Measurements from ENCODE around the gene INSL3.

INSL3 gene

GRCh38 chr19:17829855-17830566 is 8.7 kb upstream of the INSL3 start:
- Histone ChIP-seq H3K9ac (ENCODE audit: low read depth, low read length) (peak overlapping the region; percentile 83), H3K9me3 (ENCODE audit: control insufficient read depth, insufficient read depth, low read length) (no peaks in the 10 kb centered on the region), H3K27me3 (ENCODE audit: control insufficient read depth, insufficient read depth, low read length) (peaks cover 3% of the 10 kb centered on the region), H3K4me3 (ENCODE audit: low read depth, low read length) (peak overlapping the region; percentile 97), H3K4me1 (ENCODE audit: control insufficient read depth, insufficient read depth, low read length) (peaks cover 2% of the 10 kb centered on the region), H3K36me3 (ENCODE audit: control insufficient read depth, insufficient read depth, low read length) (peaks cover 2% of the 10 kb centered on the region)

DNA sequence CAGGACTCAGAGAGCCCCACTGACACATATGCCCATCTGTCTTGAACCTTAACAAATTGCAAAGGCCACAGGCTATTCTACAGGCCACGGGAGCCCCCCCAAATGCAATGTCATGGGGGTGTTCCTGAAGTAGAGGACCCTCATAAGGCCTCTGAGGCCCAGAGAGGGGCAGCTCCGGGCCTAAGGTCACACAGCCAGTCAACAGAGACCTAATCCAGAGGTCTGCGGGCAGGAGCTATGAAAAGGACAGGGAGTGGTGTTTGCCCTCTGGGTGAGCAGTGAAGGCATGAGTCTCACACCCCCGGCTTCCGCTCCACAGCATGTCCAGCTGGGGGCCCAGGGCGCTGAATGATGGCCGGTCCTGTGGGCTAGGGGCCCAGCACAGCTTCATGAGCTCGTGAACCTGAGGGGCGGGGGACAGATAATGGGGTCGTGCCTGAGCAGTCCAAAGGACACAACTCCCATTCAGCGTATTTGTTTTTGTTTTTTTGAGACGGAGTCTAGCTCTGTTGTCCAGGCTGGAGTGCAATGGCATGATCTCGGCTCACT is 5.3 kb upstream of the INSL3 start:
- peaks cover under 1% of the 10 kb centered on the region for H3K27me3 ChIP-seq (ENCODE audit: control insufficient read depth, insufficient read depth, low read length)
- H3K9me3 ChIP-seq (ENCODE audit: control insufficient read depth, insufficient read depth, low read length), result no peaks in the 10 kb centered on the region
- H3K4me1 ChIP-seq (ENCODE audit: control insufficient read depth, insufficient read depth, low read length), result no peaks in the 10 kb centered on the region
- no peak overlapping the region for H3K9ac ChIP-seq (ENCODE audit: low read depth, low read length)
- H3K4me3 ChIP-seq (ENCODE audit: low read depth, low read length), result no peak overlapping the region
- peaks cover 2% of the 10 kb centered on the region for H3K36me3 ChIP-seq (ENCODE audit: control insufficient read depth, insufficient read depth, low read length)

- H3K4me1 ChIP-seq (ENCODE audit: control insufficient read depth, insufficient read depth, low read length), result no peaks in the 10 kb centered on the region
- H3K36me3 ChIP-seq (ENCODE audit: control insufficient read depth, insufficient read depth, low read length), result peaks cover 2% of the 10 kb centered on the region
- no peaks in the 10 kb centered on the region for H3K27me3 ChIP-seq (ENCODE audit: control insufficient read depth, insufficient read depth, low read length)
- H3K4me3 ChIP-seq (ENCODE audit: low read depth, low read length), result no peak overlapping the region
- H3K9ac ChIP-seq (ENCODE audit: low read depth, low read length), result no peak overlapping the region
- no peaks in the 10 kb centered on the region for H3K9me3 ChIP-seq (ENCODE audit: control insufficient read depth, insufficient read depth, low read length)
Observed at GRCh38 chr19:17824339-17824738, 3.0 kb upstream of the INSL3 start.

DNA sequence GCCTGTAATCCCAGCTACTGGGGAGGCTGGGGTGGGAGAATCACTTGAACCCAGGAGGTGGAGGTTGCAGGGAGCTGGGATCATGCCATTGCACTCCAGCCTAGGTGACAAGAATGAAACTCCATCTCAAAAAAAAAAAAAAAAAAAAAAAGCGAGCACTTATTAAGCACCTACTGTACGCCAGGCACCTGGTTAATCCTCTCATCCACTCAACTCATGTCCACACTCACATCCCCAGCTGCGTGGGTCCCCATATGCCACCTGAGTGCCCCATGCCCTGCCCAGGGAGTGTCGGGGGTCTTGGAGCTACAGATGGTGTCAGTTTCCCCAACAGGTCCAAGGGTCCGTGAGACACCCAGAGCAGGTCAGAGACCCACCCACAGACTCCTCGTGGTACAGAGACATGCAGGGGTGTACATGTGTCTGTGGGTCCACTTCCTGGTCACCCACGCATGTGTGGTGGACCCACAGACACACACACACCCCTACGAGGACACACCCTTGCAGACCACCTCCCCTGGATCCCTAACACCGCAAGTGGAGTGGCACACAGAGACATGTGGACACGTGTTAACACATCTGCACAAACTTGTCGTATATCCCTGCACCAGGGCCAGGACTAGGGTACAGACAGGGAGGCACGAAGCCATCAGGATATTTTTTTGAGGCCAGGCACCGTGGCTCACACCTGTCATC is 3.5 kb downstream of the INSL3 start:
- no peaks in the 10 kb centered on the region for H3K9me3 ChIP-seq (ENCODE audit: control insufficient read depth, insufficient read depth, low read length)
- no peak overlapping the region for H3K9ac ChIP-seq (ENCODE audit: low read depth, low read length)

DNA sequence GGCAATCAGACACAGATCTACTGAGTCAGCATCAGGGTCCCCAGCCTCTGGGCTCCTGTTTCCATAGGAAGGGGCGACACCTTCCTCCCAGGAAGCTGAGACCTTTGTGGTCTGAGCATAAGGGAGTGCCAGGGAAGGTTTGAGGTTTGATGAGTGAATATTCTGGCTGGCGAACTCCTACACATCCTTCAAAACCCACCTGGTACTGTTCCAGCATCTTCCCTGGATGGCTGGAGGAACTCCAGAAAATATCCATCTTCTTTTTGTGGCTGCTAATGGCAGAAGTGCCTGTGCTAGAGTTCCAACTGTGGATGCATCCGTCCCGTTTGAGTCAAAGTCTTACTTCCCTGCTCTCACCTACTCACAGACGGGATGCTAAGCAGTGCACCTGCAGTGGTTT is 9.2 kb downstream of the INSL3 start:
- H3K9me3 ChIP-seq (ENCODE audit: control insufficient read depth, insufficient read depth, low read length), result no peaks in the 10 kb centered on the region
- no peak overlapping the region for H3K4me3 ChIP-seq (ENCODE audit: low read depth, low read length)
- no peaks in the 10 kb centered on the region for H3K4me1 ChIP-seq (ENCODE audit: control insufficient read depth, insufficient read depth, low read length)
- H3K36me3 ChIP-seq (ENCODE audit: control insufficient read depth, insufficient read depth, low read length), result no peaks in the 10 kb centered on the region
- H3K27me3 ChIP-seq (ENCODE audit: control insufficient read depth, insufficient read depth, low read length), result no peaks in the 10 kb centered on the region
- no peak overlapping the region for H3K9ac ChIP-seq (ENCODE audit: low read depth, low read length)

More for the DNA sequence above, 3.5 kb downstream of the INSL3 start:
- no peaks in the 10 kb centered on the region for H3K4me1 ChIP-seq (ENCODE audit: control insufficient read depth, insufficient read depth, low read length)
- no peaks in the 10 kb centered on the region for H3K36me3 ChIP-seq (ENCODE audit: control insufficient read depth, insufficient read depth, low read length)
- no peak overlapping the region for H3K4me3 ChIP-seq (ENCODE audit: low read depth, low read length)
- no peaks in the 10 kb centered on the region for H3K27me3 ChIP-seq (ENCODE audit: control insufficient read depth, insufficient read depth, low read length)

- H3K4me1 ChIP-seq (ENCODE audit: control insufficient read depth, insufficient read depth, low read length), result no peaks in the 10 kb centered on the region
- H3K4me3 ChIP-seq (ENCODE audit: low read depth, low read length), result no peak overlapping the region
- no peaks in the 10 kb centered on the region for H3K27me3 ChIP-seq (ENCODE audit: control insufficient read depth, insufficient read depth, low read length)
- no peak overlapping the region for H3K9ac ChIP-seq (ENCODE audit: low read depth, low read length)
- no peaks in the 10 kb centered on the region for H3K9me3 ChIP-seq (ENCODE audit: control insufficient read depth, insufficient read depth, low read length)
- H3K36me3 ChIP-seq (ENCODE audit: control insufficient read depth, insufficient read depth, low read length), result no peaks in the 10 kb centered on the region
Observed at GRCh38 chr19:17811681-17812080, 9.6 kb downstream of the INSL3 start.

DNA sequence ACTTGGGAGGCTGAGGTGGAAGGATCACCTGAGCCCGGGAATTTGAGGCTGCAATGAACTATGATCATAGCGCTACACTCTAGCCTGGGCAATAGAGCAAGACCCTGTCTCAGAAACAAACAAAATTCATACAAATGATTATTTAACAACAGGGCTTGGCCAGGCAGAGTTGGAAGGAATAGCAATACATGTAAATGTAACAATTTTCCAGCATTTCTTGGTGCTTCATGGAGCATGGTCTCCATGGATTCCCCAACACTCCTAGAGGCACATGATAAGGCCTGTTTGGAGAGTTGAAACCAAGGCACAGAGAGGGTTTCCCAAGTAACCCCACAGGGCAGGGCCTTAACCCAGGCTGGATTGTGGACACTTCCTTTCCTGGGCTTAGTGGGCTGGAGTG is 10.2 kb downstream of the INSL3 start:
- Histone ChIP-seq H3K4me3 (ENCODE audit: low read depth, low read length) (no peak overlapping the region), H3K9me3 (ENCODE audit: control insufficient read depth, insufficient read depth, low read length) (no peaks in the 10 kb centered on the region), H3K27me3 (ENCODE audit: control insufficient read depth, insufficient read depth, low read length) (no peaks in the 10 kb centered on the region), H3K36me3 (ENCODE audit: control insufficient read depth, insufficient read depth, low read length) (no peaks in the 10 kb centered on the region), H3K4me1 (ENCODE audit: control insufficient read depth, insufficient read depth, low read length) (no peaks in the 10 kb centered on the region), H3K9ac (ENCODE audit: low read depth, low read length) (no peak overlapping the region)

DNA sequence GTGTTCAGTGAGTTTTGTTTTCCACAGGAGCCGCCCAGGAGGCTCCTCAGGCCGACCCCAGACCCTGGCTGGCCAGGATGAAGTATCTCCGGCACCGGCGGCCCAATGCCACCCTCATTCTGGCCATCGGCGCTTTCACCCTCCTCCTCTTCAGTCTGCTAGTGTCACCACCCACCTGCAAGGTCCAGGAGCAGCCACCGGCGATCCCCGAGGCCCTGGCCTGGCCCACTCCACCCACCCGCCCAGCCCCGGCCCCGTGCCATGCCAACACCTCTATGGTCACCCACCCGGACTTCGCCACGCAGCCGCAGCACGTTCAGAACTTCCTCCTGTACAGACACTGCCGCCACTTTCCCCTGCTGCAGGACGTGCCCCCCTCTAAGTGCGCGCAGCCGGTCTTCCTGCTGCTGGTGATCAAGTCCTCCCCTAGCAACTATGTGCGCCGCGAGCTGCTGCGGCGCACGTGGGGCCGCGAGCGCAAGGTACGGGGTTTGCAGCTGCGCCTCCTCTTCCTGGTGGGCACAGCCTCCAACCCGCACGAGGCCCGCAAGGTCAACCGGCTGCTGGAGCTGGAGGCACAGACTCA is 13.5 kb downstream of the INSL3 start:
- no peaks in the 10 kb centered on the region for H3K4me1 ChIP-seq (ENCODE audit: control insufficient read depth, insufficient read depth, low read length)
- H3K9me3 ChIP-seq (ENCODE audit: control insufficient read depth, insufficient read depth, low read length), result no peaks in the 10 kb centered on the region
- H3K36me3 ChIP-seq (ENCODE audit: control insufficient read depth, insufficient read depth, low read length), result no peaks in the 10 kb centered on the region
- no peak overlapping the region for H3K9ac ChIP-seq (ENCODE audit: low read depth, low read length)
- H3K27me3 ChIP-seq (ENCODE audit: control insufficient read depth, insufficient read depth, low read length), result no peaks in the 10 kb centered on the region
- no peak overlapping the region for H3K4me3 ChIP-seq (ENCODE audit: low read depth, low read length)

DNA sequence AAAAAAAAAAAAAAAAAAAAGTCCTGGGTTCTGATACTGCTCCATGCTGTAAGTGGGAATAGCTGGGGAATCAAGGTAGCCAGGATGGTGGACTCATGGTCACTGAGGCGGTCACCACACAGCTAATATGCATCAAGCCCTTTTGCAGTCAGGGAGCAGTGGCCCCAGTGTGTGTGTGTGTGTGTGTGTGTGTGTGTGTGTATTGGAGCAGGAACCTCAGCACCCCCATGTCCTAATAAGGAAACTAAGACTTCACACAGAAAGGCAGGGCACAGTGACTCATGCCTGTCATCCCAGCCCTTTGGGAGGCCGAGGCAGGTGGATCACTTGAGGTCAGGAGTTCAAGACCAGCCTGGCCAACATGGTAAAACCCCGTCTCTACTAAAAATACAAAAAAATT is 14.4 kb downstream of the INSL3 start:
- Histone ChIP-seq H3K36me3 (ENCODE audit: control insufficient read depth, insufficient read depth, low read length) (no peaks in the 10 kb centered on the region), H3K9ac (ENCODE audit: low read depth, low read length) (no peak overlapping the region), H3K4me3 (ENCODE audit: low read depth, low read length) (no peak overlapping the region), H3K9me3 (ENCODE audit: control insufficient read depth, insufficient read depth, low read length) (no peaks in the 10 kb centered on the region), H3K4me1 (ENCODE audit: control insufficient read depth, insufficient read depth, low read length) (no peaks in the 10 kb centered on the region), H3K27me3 (ENCODE audit: control insufficient read depth, insufficient read depth, low read length) (no peaks in the 10 kb centered on the region)

DNA sequence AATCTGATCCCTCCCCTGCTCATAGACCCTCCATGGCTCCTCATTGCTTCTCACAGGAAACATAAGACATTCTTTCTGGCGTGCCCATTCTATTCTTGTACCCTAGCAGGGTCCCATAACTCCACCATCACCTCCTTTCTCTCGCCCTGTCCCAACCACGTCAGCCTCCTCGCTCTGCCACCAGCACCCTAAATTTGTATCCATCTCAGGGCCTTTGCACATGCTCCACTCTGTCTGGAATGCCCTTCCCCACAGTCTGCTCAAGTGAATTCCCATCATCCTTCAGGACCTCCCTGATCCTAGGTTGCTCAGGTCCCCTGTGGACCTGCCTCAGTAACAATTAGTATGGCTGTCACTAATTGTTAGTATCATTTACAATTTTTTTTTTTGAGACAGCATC is 15.9 kb downstream of the INSL3 start:
- H3K27me3 ChIP-seq (ENCODE audit: control insufficient read depth, insufficient read depth, low read length), result no peaks in the 10 kb centered on the region
- H3K9ac ChIP-seq (ENCODE audit: low read depth, low read length), result no peak overlapping the region
- no peaks in the 10 kb centered on the region for H3K36me3 ChIP-seq (ENCODE audit: control insufficient read depth, insufficient read depth, low read length)
- H3K4me1 ChIP-seq (ENCODE audit: control insufficient read depth, insufficient read depth, low read length), result no peaks in the 10 kb centered on the region
- no peaks in the 10 kb centered on the region for H3K9me3 ChIP-seq (ENCODE audit: control insufficient read depth, insufficient read depth, low read length)
- no peak overlapping the region for H3K4me3 ChIP-seq (ENCODE audit: low read depth, low read length)

- H3K4me3 ChIP-seq (ENCODE audit: low read depth, low read length), result no peak overlapping the region
- no peaks in the 10 kb centered on the region for H3K27me3 ChIP-seq (ENCODE audit: control insufficient read depth, insufficient read depth, low read length)
- H3K4me1 ChIP-seq (ENCODE audit: control insufficient read depth, insufficient read depth, low read length), result no peaks in the 10 kb centered on the region
- H3K9me3 ChIP-seq (ENCODE audit: control insufficient read depth, insufficient read depth, low read length), result no peaks in the 10 kb centered on the region
- H3K36me3 ChIP-seq (ENCODE audit: control insufficient read depth, insufficient read depth, low read length), result no peaks in the 10 kb centered on the region
- no peak overlapping the region for H3K9ac ChIP-seq (ENCODE audit: low read depth, low read length)
Observed at GRCh38 chr19:17803264-17803896, 17.9 kb downstream of the INSL3 start.

Measured in iPS-15b (cell line).